SU-DHL-6 (cell line): Measurements from ENCODE around the gene KLHL18.
"Not testable (repeated sequence)": the region's sequence is repeated elsewhere in the genome, so short reads cannot be mapped to it uniquely, and the experiment has no call there.

Experiments used
- H2AFZ ChIP-seq: fragments of 200-600 bp; sonication (generic); 2 replicates; pipeline ENCODE4 v1.6.1; 2014; ENCODE audit warnings: low read depth, mild to moderate bottlenecking, moderate library complexity, mixed read lengths, antibody characterized with exemption, low read length; ENCODE audit not compliant: severe bottlenecking
- H3F3A ChIP-seq: fragments of 200-600 bp; shearing (Covaris generic); 2 replicates; pipeline ENCODE4 v1.6.0; 2016; ENCODE audit warnings: antibody characterized with exemption, mild to moderate bottlenecking; ENCODE audit not compliant: insufficient read depth
- H3K27ac ChIP-seq: fragments of 200-600 bp; sonication (generic); 2 replicates; pipeline ENCODE4 v1.5.1; 2016; ENCODE audit warnings: low read depth, mild to moderate bottlenecking, low read length, moderate library complexity, mixed read lengths
- H3K27me3 ChIP-seq: fragments of 200-600 bp; sonication (generic), shearing (Covaris generic); 2 replicates; pipeline ENCODE4 v1.6.0; 2014; ENCODE audit warnings: mild to moderate bottlenecking, low read length
- H3K36me3 ChIP-seq: fragments of 200-600 bp; sonication (generic); 2 replicates; pipeline ENCODE4 v1.6.1; 2014; ENCODE audit warnings: mild to moderate bottlenecking, low read length, mixed read lengths
- H3K4me2 ChIP-seq: fragments of 300-600, 200-600 bp; shearing (Covaris generic), sonication (generic); 2 replicates; pipeline ENCODE4 v1.6.0; 2014; ENCODE audit warnings: low read length, low read depth, mild to moderate bottlenecking; ENCODE audit not compliant: poor library complexity, severe bottlenecking
- H3K4me3 ChIP-seq: fragments of 200-600 bp; sonication (generic); 2 replicates; pipeline ENCODE4 v1.5.1; 2014; ENCODE audit warnings: antibody characterized with exemption, low read length, mild to moderate bottlenecking, mixed read lengths; ENCODE audit not compliant: insufficient read depth, poor library complexity, severe bottlenecking
- H3K79me2 ChIP-seq: fragments of 200-600 bp; sonication (generic); 2 replicates; pipeline ENCODE4 v1.6.1; 2014; ENCODE audit warnings: mild to moderate bottlenecking, low read length, moderate library complexity; ENCODE audit not compliant: insufficient read depth
- H3K9ac ChIP-seq: fragments of 200-600 bp; sonication (generic); 2 replicates; pipeline ENCODE4 v1.7.0; 2014; ENCODE audit warnings: mild to moderate bottlenecking, low read length
- H3K9me2 ChIP-seq: fragments of 200-600 bp; sonication (generic); replicated peaks from 2 replicates; pipeline ENCODE4 v1.6.1; 2014; ENCODE audit warnings: low read length; ENCODE audit not compliant: insufficient read depth
- H3K9me3 ChIP-seq: fragments of 200-600 bp; sonication (generic); 2 replicates; pipeline ENCODE4 v1.6.1; 2014; ENCODE audit warnings: low read length, mixed read lengths; ENCODE audit not compliant: insufficient read depth
- H4K20me1 ChIP-seq: fragments of 200-600 bp; sonication (generic); 2 replicates; pipeline ENCODE4 v1.6.1; 2014; ENCODE audit warnings: low read depth, mild to moderate bottlenecking, antibody characterized with exemption, low read length, moderate library complexity, mixed read lengths
- CTCF ChIP-seq: fragments of 200-600 bp; sonication (generic); IDR thresholded peaks from one replicate; pipeline ENCODE4 v1.5.1; 2017; ENCODE audit warnings: antibody characterized with exemption, mild to moderate bottlenecking, low read length, moderate library complexity; ENCODE audit not compliant: insufficient read depth, poor library complexity, severe bottlenecking
- EZH2phosphoT487 ChIP-seq: fragments of 200-600 bp; sonication (generic), shearing (Covaris generic); conservative IDR thresholded peaks from 2 replicates; pipeline ENCODE4 v1.6.1; 2018; ENCODE audit warnings: mild to moderate bottlenecking, antibody characterized with exemption, low read length, moderate library complexity, mixed read lengths

Gene KLHL18

GRCh38 chr3:47301456-47301855 is 18.7 kb downstream of the KLHL18 start:
- Histone ChIP-seq H3K36me3 (peaks cover 12% of the 10 kb centered on the region; the same call in 1 of the 2 replicates), H3K9me2 (no peaks in the 10 kb centered on the region), H4K20me1 (no peaks in the 10 kb centered on the region), H3K9ac (no peak overlapping the region), H3K4me3 (no peak overlapping the region), H3K4me2 (no peak overlapping the region), H3K79me2 (peaks cover 46% of the 10 kb centered on the region), H3K9me3 (no peaks in the 10 kb centered on the region), H3K27ac (no peak overlapping the region), H3K27me3 (no peaks in the 10 kb centered on the region), H2AFZ (no peak overlapping the region), H3F3A (no peaks in the 10 kb centered on the region)
- no peak for TF ChIP-seq CTCF
- no peak for TF ChIP-seq EZH2phosphoT487

- H3K9me2 ChIP-seq: no peaks in the 10 kb centered on the region
- no peaks in the 10 kb centered on the region for H3K27me3 ChIP-seq
- no peaks in the 10 kb centered on the region for H4K20me1 ChIP-seq
- H3K27ac ChIP-seq: no peak overlapping the region
- no peak overlapping the region for H3K9ac ChIP-seq
- H2AFZ ChIP-seq: no peak overlapping the region
- H3K79me2 ChIP-seq: peaks cover 38% of the 10 kb centered on the region
- H3K9me3 ChIP-seq: no peaks in the 10 kb centered on the region
- H3K4me2 ChIP-seq: no peak overlapping the region
- no peak for TF ChIP-seq EZH2phosphoT487
- H3K4me3 ChIP-seq: no peak overlapping the region
- H3K36me3 ChIP-seq: peaks cover 9% of the 10 kb centered on the region; the same call in 1 of the 2 replicates
- H3F3A ChIP-seq: no peaks in the 10 kb centered on the region
Observed at GRCh38 chr3:47306022-47306421, 23.3 kb downstream of the KLHL18 start.

GRCh38 chr3:47309231-47309630 is 26.5 kb downstream of the KLHL18 start:
- not testable (repeated sequence) for H3K4me2 ChIP-seq, H3K4me3 ChIP-seq, H3K36me3 ChIP-seq, H3K9ac ChIP-seq, H3K27ac ChIP-seq, H4K20me1 ChIP-seq, H3F3A ChIP-seq, H3K9me2 ChIP-seq, H3K27me3 ChIP-seq, H3K9me3 ChIP-seq, H2AFZ ChIP-seq
- H3K79me2 ChIP-seq: peaks cover 36% of the 10 kb centered on the region

- H3K9me3 ChIP-seq: no peaks in the 10 kb centered on the region
- H4K20me1 ChIP-seq: no peaks in the 10 kb centered on the region
- peaks cover 27% of the 10 kb centered on the region for H3K79me2 ChIP-seq
- H3K36me3 ChIP-seq: no peaks in the 10 kb centered on the region
- H3K9ac ChIP-seq: no peak overlapping the region
- no peak overlapping the region for H3K4me3 ChIP-seq
- TF ChIP-seq CTCF (no peak), EZH2phosphoT487 (no peak)
- no peak overlapping the region for H2AFZ ChIP-seq
- no peak overlapping the region for H3K27ac ChIP-seq
- H3K4me2 ChIP-seq: no peak overlapping the region
- no peaks in the 10 kb centered on the region for H3F3A ChIP-seq
- no peaks in the 10 kb centered on the region for H3K9me2 ChIP-seq
- no peaks in the 10 kb centered on the region for H3K27me3 ChIP-seq
Observed at GRCh38 chr3:47310391-47310790, 27.6 kb downstream of the KLHL18 start.
